A549 treated with ZK216348 at 1 μM for 4 hours (cell line): ENCODE data around the gene DAZ3. TPM values are rescaled to one million over a fixed set of nuclear protein-coding genes. Genes with fewer than 3 reads are reported as not detected.

Experiments
- total RNA-seq: library from RNA; stranded (reverse); fragments of 200-300 nt; extraction: Qiagen RNA extraction; gene quantifications from 5 replicates; pipeline ENCODE4 v1.2.3, GENCODE V29; 2022; ENCODE audit warnings: low read depth

DAZ3 gene, protein sequence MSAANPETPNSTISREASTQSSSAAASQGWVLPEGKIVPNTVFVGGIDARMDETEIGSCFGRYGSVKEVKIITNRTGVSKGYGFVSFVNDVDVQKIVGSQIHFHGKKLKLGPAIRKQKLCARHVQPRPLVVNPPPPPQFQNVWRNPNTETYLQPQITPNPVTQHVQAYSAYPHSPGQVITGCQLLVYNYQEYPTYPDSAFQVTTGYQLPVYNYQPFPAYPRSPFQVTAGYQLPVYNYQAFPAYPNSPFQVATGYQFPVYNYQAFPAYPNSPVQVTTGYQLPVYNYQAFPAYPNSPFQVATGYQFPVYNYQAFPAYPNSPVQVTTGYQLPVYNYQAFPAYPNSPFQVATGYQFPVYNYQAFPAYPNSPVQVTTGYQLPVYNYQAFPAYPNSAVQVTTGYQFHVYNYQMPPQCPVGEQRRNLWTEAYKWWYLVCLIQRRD
- not detected in 5 replicates for total RNA-seq

DNA sequence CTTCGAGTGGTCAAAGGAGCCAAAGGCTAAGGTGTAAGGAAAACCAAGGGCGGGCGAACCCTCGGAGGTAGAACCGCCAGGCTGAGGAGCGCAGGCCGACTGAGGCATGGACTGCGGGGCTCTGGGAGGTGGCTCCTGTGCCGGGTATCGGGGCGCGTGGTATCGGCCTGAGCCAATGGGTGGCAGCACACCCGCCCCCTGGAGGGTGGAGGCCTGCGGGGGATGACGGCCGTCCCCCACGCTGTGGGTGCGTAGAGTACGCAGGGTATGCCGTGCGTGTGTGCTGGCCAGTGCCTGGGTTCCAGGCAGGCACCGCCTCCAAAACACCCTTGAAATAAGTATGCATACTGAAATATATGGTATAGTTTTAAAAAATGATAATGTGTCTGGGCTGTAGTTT is at the start of gene DAZ3:
Gene DAZ3 (minus strand): TSS at position 101 of the 400 bp plus-strand sequence. CDS start 208 bp downstream, outside the sequence.

DNA sequence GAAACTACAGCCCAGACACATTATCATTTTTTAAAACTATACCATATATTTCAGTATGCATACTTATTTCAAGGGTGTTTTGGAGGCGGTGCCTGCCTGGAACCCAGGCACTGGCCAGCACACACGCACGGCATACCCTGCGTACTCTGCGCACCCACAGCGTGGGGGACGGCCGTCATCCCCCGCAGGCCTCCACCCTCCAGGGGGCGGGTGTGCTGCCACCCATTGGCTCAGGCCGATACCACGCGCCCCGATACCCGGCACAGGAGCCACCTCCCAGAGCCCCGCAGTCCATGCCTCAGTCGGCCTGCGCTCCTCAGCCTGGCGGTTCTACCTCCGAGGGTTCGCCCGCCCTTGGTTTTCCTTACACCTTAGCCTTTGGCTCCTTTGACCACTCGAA is 20.4 kb upstream of the DAZ3 start, which contains the start of gene DAZ4:
Gene DAZ4 (plus strand): TSS at position 301 of the 400 bp plus-strand sequence. CDS start 208 bp downstream, outside the sequence.

Other genes starting within 250 kb of the DAZ3 start
- not detected in 5 replicates for gene BPY2B, start 195.4 kb downstream of the DAZ3 start, total RNA-seq
- not detected in 5 replicates for gene DAZ4, start 20.5 kb upstream of the DAZ3 start, total RNA-seq
- not detected in 5 replicates for gene BPY2C, start 238.7 kb upstream of the DAZ3 start, total RNA-seq